Right renal pelvis (tissue), 4 donors: ENCODE results near the gene MARK1. TPM values are rescaled to one million over a fixed set of nuclear protein-coding genes. Genes with fewer than 3 reads are reported as not detected.

Experiments
- DNase-seq, 4 donors: peaks; one replicate each; pipeline ENCODE4 v3.0.0-alpha.2; 2013; ENCODE audit warnings: low read depth in 4 of 4, low spot score in 3 of 4, missing footprints in 1 of 4
- polyA plus RNA-seq, 4 donors: library from polyadenylated mRNA; unstranded; fragments of 120-200 nt; gene quantifications; one replicate each; pipeline ENCODE4 v1.2.1, GENCODE V29; 2013; ENCODE audit not compliant: insufficient read length in 4 of 4

Gene MARK1
- polyA plus RNA-seq, 4 donors = 8.9 to 13.6 (median 10.4) TPM

DNA sequence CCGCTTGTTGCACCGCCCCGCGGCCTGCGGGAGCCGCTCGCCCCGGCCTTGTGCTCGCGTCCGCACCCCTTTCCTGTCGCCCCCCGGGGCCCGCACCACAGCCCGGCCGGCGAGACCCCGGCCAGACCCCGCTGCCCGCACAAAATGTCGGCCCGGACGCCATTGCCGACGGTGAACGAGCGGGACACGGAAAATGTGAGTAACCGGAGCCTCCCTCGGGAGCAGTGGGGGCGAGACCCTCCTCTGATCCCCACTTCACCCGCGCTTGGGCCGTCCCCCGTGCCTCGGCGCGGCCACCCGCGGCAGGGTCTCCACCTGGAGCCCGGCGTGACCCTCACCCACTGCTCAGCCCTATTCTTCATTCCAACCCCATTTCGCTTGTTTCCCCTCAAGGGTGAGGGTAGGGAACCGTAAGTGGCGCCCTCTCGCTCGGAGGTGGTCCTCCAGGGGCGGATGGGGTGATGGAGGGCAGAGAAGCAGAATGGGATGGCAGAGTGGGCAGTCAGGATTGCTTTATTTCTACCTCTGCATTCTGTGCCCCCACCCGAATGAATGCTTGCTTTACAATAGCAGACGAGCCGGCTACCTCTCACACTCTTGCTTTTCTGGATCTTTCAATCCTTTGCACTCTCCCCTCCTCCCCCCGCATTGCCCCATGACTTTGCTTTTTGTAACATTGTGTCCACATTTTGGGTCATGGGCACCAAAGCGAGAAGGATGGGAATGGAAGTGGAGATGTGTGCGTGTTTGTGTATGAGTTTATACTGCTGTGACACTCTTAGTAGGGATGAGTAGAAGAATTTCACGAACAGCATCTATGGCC, 954 bp downstream of the MARK1 start:
- no peak for DNase-seq

DNA sequence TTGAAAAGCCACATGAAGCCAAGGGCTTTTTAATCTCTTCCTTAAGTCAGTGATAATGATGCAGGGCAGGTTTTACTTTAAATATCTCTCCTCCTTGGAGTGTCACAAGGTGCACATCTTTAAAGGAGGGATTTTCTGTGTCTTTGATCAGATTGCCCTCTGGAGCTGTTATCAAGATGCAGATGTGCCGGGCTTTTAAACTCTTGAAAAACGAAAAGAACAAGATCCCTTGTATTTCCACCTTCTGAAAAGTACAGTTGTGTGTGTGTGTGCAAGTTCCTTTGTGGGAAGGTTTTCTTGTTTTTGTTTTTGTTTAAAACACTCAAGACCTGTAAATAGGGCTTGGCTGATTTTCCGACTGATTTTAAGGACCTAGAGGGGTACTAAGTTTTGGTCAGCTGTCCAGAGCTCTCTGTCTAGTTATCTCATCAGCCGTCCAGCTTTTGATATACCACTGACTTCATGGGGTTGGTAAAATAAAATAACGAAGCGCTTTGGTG, 1.6 kb downstream of the MARK1 start:
- DNase-seq = no peak

DNA sequence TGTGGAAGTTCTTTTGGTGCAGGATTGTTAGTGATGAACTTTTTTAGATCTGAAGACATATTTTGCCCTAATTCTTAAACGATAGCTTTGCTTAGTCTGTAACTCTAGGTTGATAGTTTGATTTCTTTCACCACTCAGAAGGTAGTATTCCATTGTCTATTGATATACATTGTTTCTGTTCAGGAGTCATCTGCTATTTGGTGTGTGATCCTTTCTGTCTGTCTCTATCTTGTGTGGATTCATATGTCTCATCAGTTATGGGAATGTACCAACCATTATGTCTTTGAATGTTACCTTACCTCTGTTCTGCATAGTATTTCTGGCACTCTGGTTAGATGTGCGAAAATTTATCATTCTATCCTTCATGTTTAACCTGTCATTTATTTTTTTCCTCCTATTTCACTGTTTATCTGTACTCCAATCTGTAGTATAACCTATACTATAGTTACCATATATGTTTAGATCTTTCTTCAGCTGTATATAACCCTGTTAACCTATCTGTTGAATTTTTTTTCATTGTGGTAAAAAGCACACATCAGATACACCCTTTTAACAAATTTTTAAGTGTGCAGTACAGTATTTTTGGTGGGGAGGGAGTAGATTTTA, 5.7 kb downstream of the MARK1 start:
- no peak for DNase-seq

DNA sequence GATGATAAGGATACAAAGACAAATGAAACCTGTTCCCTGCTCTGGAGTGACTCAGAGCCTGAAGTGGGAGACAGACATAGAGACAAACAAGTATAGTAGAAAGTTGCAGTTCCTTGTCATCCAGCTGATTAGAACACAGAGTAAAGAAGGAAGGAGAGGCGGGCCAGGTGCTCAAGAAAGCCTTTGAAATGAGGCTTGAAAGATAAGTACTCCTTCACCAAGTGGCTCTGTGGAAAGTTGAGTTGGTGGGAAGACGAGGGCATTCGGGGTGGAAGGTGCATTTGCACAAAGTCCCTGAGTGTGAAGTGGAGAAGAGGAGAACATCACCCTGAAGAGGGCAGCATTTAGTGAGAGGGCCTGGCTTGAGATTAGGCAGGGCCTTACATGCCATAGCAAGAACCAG, 17.0 kb downstream of the MARK1 start:
- DNase-seq = no peak

DNA sequence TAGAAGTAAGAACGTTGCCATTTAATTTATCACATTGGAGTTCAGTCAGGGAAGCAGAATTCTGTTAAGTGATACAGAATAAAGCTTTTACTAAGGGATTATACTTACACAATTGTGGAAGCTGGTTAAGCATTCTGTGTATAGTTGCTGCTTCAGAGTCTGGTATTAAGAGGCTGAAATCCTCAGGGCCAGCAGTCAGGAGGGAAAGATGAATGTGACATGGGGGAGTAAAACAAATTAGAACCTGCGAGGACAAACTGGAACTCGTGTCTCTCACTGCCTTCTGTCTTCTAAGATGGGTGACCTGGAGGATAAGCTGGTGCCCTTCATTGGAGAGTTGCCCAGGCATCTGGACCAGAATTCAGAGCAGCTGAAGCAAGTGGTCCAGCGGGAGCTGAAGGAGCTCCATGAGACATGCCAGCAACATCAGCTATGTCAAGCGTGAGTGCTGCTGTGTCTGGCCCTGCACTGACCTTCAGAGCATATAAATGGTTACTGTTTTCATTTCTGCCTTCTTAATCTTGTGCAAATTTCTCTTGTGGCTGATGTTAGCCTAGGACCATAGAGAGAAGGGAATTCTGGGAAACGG, 23.0 kb downstream of the MARK1 start:
- no peak for DNase-seq

DNA sequence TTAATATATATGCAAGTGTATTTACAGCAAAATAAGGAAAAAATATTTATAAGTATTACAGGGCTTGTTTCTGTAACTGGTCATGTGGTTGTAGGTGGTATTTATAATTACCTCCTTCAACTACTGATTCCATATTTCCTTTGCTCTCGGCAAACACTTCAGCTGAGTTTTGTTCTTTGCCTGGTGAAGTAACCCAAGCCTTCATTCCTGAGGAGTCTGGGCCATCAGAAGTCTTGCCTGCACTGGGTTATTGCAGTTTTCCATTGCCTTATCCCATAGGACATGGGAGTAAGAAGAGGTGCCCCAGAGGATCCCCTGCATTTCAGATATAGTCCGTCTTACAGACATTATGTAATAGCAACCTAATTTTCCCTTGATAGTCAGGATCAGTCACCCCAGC, 23.8 kb downstream of the MARK1 start:
- DNase-seq = no peak

DNA sequence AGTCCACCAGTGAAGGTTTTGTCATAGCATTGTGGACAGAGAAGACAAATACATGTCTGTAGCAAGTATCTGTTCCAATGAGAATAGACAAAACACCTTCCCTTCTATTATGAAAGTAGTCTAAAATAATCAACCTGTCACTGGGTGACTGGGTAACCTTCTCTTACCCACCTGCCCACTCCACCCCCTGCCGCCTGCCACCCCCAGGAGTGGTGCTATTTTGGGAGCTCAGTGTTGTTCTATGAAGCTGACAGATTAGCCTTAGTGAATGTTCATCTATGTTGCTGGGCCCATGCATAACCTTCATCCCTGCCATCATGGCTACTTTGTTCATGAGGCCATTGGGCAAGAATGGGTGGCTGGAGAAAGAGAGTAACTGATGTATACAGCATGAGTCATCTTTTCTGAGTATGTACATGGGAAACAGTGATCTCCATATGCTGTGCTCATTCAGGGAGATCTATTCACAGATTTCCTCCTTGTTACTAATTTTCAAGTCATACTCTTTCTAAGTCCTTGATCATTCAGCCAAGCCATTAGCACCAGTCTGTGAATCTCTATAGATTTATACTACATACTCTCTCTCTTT, 24.8 kb downstream of the MARK1 start:
- no peak for DNase-seq

DNA sequence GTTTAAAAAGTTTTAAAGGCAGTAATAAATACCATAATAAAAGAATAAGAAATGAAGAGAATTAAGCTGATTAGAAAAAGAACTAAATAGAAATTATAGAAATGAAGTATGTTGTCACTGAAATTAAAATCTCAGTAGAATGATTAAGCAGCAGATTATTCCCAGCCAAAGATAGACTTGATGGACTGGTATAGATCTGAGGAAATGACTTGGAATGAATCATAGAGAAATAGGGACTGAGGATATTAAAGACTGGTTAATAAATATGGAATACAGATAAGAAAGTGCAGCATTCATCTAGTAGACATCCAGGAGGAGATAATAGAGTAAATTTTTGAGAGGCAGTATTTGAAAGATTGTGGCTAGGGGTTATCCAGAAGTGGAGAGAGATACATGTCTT, 28.7 kb downstream of the MARK1 start:
- no peak for DNase-seq

DNA sequence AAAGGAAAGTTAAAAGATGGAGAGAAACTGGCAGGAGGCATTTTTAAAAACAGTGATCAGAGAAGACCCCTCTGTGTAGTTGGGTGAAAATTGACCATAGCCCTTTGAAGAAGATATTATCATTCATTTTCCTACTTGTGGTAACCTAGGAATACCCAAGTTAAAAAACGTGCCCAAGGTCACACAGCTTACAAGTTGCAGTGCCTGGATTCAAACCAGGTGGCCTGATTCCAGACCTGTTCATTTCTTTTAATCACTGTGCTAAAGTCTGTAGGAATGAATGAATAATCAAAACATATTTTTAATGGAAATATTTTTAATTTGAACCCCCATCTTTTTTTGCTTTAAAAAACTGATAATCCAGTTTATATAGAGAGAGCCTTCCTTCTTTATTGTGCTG, 35.6 kb downstream of the MARK1 start:
- DNase-seq = no peak

DNA sequence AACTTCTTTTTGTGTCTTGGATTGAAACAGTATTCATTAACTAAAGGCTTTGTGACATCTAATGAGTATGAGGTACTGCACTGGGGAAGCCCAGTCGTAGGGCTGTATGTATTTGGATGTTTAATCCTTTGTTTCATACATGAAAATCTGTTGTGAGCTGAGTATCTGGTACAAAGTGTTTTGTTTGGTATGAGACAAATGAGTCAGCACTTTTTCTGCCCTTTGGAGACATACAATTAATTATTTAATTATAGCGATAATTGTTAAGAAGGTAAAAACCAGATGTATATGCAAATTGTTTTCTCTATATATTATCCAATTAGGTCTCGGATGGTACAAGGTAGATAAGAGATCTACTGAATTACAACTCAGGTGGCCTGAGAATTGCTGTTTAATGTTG, 36.3 kb downstream of the MARK1 start:
- DNase-seq = no peak

DNA sequence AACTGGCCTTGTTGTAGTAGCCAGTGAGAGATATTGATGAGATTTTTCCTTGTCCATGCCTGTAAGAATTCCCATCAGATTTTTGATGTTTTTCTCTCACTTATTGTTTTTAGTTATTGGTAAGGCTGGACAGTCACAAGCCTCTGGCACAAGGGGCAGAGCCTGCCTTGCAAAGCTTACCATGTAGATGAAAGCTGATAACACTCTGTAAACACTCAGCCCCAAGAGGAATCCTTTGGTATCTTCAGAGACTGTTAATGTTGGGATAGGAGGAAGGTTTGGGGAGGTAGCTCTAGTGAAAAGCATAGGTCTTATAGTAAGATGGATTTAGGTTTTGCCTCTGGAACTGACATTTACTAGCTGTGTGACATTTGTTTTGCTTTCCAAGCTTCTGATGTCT, 37.7 kb downstream of the MARK1 start:
- DNase-seq = no peak

DNA sequence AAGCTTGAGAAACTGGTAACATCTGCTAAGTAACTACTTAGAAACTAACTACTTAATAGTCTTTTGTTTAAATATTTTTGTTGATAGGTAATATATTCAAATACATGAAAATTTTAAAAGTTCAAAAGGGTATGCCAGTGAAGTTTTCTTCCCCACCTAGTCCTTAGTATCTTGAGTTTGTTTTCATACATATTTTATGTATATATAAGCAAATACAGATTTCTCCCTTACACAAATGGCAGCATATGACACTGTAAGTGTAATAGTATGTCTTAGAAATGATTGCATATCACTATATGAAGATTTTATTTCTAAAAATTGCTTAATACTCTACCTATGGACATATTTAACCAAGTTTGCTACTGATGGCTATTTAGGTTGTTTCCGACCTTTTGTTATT, 38.9 kb downstream of the MARK1 start:
- DNase-seq = no peak

DNA sequence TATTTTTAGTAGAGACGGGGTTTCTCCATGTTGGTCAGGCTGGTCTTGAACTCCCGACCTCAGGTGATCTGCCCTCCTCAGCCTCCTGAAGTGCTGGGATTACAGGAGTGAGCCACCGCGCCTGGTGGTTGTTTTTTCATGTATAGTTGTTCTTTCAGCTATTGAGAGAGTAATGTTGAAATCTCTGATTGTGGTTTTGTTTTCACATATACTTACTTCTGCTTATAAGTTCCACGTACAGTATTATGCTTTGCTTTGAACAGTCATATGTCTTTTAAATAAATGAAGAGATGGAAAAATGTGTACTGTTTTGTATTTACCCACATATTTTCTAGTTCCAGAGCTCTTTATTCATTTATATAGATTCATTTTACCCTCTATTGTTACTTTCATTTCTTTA, 44.5 kb downstream of the MARK1 start:
- no peak for DNase-seq

DNA sequence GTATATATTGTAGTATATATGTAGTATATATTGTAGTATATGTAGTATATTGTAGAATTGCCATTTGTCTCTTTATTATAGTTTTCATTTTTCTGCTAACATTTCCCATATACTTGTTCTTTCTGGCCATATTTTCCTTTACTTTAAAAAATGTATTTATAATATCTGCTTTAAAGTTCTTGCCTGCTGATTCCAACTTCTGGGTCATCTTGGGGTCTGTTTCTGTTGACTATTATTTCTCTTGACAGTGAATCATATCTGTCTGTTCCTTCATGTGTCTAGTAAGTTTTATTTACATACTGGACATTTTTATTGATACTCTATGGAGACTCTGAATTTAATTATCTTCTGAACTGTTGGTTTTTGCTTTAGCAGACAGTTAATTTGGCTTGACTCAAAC, 45.9 kb downstream of the MARK1 start:
- no peak for DNase-seq

DNA sequence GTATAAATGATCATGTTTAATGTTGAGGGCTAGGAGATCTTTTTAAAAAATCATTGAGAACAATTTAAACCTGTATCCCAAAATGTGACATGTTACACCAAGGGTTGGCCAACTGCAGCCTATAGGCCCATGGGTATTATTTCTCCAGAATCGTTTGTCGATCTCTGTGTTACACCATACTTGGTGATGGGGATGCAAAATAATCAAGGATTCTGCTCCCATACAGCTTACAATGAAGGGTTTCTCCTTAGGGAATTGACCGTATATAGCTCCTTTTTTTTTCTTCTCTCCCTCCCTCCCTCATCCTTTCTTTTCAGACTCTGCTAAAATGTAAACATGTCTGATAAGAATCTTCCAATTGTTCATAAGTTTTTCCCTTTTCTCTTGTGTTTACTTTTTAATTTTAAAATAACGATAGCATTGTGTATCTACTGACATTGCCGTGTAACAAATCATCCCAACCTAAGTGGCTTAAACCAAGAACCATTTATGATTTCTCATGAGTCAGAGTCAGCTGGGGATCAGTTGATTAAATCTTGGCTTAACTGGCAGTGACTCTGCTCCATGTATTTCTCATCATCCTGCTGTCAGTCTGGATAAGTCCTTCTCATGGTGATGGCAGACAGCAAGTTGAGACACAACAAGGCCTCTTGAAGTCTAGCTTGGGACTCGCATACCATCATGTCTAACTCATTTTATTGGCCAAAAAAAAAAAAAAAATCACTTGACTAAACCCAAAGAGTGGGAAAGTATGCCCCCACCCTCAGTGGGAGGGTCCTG, 48.0 kb downstream of the MARK1 start:
- no peak for DNase-seq

DNA sequence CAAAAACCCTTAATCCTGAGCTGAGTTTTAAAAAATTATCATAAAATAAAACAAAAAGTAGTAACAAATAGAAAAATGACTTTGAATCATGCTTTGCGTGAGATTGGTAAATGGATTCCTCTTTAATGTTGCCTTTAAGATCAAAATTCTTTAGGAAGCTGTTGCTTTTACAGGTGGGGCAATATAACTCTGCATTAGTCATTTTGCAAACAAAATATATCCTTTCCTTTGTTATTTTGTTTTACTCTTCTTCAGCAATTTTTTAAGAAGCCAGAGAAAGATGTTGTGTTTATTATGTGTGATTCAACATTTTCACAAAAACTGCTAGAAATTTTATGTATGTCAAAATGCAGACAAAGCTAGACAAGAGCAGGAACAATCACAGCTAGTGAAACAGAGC, 50.0 kb downstream of the MARK1 start:
- DNase-seq = no peak

DNA sequence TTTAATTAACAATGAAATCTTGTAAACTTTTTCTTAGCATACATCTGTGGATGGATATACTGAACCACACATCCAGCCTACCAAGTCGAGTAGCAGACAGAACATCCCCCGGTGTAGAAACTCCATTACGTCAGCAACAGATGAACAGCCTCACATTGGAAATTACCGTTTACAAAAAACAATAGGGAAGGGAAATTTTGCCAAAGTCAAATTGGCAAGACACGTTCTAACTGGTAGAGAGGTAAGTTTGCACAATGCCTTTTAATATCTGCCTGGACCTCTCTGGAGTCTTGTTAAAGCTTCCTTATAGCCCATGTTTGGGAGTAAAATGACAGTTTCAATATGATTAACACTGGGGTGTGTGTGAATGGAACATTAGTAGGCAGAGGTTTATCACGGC, 51.4 kb downstream of the MARK1 start:
- DNase-seq = no peak

DNA sequence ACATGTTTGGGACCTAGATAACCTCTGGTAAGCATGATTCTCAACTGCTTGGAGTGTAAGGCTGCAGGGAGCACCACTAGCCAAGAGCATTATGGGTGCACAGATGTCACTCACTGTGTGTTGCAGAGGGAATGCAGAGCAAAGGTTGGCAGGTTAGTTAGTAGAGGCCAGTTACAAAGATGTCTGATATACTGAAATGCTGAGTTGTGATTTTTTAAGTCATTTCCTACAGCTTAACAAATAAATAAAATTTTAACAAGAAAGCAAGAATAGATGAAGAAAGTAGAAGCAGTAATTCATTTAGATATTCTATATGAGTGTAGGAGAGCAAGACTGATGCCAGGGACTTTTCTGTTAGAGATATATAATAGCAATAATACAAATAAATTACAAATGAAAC, 64.8 kb downstream of the MARK1 start:
- DNase-seq = no peak

DNA sequence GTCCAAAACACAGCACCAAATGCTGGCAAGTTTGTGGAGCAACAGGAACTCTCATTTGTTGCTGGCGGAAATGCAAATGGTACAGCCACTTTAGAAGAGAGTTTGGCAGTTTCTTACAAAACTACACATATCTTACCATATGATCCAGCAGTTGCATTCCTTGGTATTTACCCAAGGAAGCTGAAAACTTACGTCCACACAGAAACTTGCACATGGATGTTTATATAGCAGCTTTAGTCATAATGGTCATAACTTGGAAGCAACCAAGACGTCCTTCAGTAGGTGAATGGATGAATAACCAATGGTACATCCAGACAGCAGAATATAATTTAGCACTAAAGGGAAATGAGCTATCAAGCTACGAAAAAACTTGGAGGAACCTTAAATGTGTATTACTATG, 66.4 kb downstream of the MARK1 start:
- DNase-seq = no peak

DNA sequence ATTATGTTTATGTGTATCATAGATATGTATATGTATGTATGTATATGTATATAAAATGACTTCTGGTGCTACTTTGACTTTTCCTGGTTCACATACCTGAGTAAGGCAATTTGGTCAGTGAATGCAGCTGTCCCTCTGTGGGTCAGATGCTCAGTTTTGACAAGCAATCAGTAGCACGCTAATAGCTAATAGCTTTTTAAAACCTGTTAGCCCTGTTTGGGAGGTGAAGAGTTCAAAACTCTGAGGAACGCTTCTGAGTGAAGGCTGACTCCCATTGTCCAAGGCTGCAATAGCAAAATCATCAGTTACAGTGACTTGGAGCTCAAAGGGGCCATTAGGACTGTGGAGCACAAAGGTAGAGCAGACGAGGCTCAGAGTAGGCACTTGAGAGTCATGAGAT, 67.2 kb downstream of the MARK1 start:
- no peak for DNase-seq

DNA sequence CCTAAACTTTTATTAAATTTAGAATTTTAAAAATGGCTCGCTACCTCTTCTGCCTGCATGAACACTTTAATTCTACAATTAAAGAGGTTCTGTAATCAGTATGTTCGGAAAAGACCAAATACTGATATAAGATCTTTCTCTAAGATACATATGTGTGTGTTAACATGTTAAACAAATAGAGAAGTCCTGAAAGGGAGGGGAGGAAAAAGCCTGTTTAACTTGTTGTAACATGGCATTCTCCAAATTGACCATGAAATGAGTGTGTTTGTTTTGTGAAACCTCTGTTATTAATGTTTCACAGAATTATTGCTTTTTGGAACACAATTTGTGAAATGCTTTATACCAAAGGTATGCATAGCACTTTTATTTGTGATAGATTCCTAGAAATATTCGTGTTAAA, 77.0 kb downstream of the MARK1 start:
- DNase-seq = no peak
